Fibroblast of the aortic adventitia (primary cell): Measurements from ENCODE around the gene TREX2. TPM values are rescaled to one million over a fixed set of nuclear protein-coding genes. Genes with fewer than 3 reads are reported as not detected.
"Not testable (repeated sequence)": the region's sequence is repeated elsewhere in the genome, so short reads cannot be mapped to it uniquely, and the experiment has no call there.

Experiments used
- DNase-seq: peaks from one replicate; pipeline ENCODE4 v3.0.0-alpha.2; 2010; ENCODE audit warnings: low read depth
- H3K4me3 ChIP-seq: 2 replicates; pipeline ENCODE4 v1.5.1; 2011; ENCODE audit warnings: low read depth, mild to moderate bottlenecking, control low read depth, low read length, moderate library complexity
- total RNA-seq: library from RNA; depleted of rRNA; stranded (reverse); fragments of >200 nt; gene quantifications from 2 replicates; pipeline ENCODE4 v1.2.3, GENCODE V29; 2012; ENCODE audit warnings: low replicate concordance
- TF ChIP-seq, protein P1 (sequence below): IDR thresholded peaks from 2 replicates; pipeline ENCODE4 v1.5.1; 2011; ENCODE audit warnings: mild to moderate bottlenecking, low read length, control low read depth, inconsistent platforms; ENCODE audit not compliant: insufficient read depth

The TREX2 gene
- total RNA-seq, 1 donor, result 1.3 TPM

DNA sequence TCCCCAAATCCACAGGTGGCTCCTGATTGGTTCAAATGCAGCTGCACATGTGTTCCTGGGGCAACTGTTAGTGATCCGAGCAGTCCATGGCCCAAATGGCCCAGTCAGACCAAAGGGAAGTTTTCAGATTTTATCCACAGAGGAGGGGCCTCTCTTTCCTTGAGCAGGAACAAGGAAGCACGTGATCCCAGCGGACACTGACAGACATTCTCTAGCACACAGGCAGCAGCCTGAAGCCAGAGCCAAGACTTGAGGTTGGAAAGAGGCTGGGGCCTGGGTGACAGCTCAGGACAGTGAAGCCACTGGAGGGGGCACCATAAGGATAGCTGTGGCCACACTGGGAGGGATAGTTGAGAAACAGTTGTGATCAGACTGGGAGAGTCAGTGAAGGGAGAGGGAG is 38.1 kb downstream of the TREX2 start:
- no peak overlapping the region for H3K4me3 ChIP-seq
- TF ChIP-seq, protein P1, sequence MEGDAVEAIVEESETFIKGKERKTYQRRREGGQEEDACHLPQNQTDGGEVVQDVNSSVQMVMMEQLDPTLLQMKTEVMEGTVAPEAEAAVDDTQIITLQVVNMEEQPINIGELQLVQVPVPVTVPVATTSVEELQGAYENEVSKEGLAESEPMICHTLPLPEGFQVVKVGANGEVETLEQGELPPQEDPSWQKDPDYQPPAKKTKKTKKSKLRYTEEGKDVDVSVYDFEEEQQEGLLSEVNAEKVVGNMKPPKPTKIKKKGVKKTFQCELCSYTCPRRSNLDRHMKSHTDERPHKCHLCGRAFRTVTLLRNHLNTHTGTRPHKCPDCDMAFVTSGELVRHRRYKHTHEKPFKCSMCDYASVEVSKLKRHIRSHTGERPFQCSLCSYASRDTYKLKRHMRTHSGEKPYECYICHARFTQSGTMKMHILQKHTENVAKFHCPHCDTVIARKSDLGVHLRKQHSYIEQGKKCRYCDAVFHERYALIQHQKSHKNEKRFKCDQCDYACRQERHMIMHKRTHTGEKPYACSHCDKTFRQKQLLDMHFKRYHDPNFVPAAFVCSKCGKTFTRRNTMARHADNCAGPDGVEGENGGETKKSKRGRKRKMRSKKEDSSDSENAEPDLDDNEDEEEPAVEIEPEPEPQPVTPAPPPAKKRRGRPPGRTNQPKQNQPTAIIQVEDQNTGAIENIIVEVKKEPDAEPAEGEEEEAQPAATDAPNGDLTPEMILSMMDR, result no peak
- DNase-seq, result no peak

GRCh38 chrX:153406903-153407302 is 39.0 kb downstream of the TREX2 start:
- no peak overlapping the region for H3K4me3 ChIP-seq
- DNase-seq, result no peak
- TF ChIP-seq, protein P1, result no peak

DNA sequence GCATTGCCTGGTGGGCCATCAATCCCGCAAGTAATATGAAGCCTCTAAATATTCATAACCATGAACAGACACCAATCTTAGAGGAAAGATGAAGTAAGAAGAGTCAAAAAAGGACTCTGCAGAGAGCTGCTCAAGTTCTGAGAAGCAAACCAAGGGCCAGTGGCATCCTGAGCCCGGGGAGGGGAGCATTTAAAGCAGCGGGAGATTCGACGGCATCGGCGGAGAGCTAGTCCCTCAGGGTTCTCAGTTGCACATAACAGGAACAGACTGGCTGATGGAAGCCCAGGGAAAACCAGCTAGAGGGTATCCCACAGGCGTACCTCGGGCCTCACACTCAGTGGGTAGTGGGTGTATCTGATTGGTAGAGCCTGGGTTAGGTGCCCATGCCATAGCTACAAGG is 39.8 kb downstream of the TREX2 start:
- DNase-seq, result no peak
- H3K4me3 ChIP-seq, result no peak overlapping the region
- TF ChIP-seq, protein P1, result no peak

- H3K4me3 ChIP-seq, result no peak overlapping the region
- TF ChIP-seq, protein P1, result no peak
Observed at GRCh38 chrX:153405426-153405825, 40.4 kb downstream of the TREX2 start.

DNA sequence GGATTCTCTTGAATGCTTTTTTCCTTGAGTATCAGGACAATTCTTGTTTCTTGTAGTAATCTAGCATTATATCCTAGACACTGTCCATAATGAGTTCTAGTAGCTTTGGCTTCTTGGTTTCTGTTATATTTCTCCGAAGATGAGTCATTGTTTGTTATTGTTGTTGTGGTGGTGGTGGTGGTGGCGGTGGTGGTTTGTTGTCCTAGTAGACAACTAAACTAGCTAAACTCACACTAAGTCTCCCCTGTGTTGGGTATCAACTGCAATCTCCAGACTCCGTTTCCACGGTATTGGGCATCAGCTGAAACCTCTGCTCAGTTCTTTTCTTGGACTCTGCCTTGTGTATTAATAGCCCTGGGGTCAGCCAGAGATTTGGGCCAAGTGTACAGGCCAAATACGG is 41.5 kb downstream of the TREX2 start:
- DNase-seq, H3K4me3 ChIP-seq: not testable (repeated sequence)

More at GRCh38 chrX:153405426-153405825, 40.4 kb downstream of the TREX2 start:
- DNase-seq, result no peak

- TF ChIP-seq, protein P1, result no peak
- DNase-seq, result no peak
- H3K4me3 ChIP-seq, result no peak within 1 kb of the TSS
Observed at GRCh38 chrX:153401133-153401764, 44.6 kb downstream of the TREX2 start, which contains the start of gene PNMA6E. PNMA6E (minus strand) TSS chrX:153401350; CDS start chrX:153398849, 2,501 bp downstream.

DNA sequence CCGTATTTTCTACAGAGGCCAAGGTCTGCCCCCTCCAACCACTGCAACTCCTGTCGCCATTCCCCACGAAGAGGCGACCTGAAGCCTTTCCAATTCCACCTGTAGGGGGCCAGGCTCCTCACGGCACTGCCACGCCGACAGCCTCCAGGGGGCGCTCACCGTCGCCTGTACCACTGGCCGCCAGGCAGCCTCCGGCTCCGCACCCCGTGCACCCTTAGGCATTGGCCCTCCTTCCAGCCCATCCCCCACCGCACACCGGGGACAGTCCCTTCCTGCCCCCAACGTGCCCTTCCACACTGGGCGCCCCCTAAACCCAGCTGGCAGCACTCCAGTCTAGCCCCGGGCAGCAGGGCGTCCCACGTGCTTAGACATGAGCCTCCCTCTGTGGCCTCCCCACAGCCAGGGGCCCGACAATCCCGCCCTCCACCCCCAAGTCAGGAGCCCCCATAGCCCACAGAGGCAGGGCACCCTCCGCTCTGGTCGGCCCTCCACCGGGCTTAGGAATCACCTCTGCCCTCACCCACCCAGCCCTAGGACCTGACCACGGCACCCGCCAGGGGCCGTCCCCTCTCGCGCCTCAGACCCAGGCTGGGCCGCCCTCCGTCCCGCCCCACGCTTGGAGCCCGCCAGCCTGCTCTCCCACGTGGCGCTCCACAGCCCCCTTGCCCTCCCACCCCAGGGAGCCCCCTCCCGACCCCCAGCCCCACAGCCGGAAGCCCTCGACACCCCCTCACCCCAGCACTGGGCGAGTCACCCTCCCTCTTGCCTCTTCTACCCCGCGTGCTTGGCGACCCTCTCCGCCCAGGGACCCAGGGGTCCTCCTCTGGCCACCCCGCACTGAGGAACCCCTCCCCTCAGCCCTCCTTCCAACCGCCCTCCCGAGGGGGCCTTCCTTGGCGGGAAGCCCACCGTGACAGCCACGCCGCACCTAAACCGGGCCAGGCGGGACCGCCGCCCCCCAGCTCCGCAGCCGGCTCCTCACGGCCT is 45.4 kb downstream of the TREX2 start:
- TF ChIP-seq, protein P1, result peak; percentile 49
- H3K4me3 ChIP-seq, result no peak overlapping the region
- DNase-seq, result no peak
